Fibroblast of skin of right biceps (primary cell): ENCODE results near the gene CTDSPL.
"Not testable (repeated sequence)": the region's sequence is repeated elsewhere in the genome, so short reads cannot be mapped to it uniquely, and the experiment has no call there.

ENCODE experiments used
- DNase-seq: peaks from one replicate; pipeline ENCODE4 v3.0.0-alpha.2; 2013

The CTDSPL gene

DNA sequence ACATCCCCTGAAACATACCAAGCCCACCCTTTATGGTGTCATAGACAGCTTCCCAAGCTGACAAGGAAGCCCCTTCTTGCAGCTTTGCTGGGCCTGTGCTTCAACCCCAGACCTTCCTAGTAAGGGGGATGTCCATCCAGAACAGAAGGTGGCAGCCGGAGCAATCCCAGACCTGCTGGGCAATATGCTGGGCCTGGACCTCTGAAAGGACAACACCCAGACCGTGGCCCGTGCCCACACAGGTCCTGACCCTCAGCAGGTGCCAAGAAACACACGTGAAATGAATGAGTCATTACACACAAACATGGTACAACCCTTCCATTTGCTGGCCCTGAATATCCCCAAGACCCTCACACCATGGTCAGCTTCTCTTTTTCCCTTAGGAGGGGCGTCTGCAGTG lies 109.1 kb downstream of the CTDSPL start:
- DNase-seq: no peak

DNA sequence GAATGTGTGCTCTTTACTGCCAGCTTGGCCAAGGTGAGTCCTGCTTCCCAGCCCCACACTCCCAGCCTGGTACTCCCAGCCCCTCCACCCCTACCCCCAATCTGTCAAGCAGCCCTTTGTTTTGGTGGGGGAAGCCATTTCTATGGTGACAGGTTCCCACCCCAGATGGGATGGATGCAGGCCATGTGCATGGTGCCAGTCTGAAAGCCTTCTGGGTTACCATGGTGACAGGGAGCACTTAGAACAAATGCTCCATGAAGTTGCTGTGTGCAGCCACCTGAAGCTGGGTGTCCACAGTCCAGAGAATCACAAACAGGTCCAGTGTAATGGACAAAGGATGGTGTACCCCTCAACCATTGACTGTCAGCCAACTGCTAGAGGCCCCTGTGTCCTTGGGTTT lies 109.8 kb downstream of the CTDSPL start:
- DNase-seq: no peak

DNA sequence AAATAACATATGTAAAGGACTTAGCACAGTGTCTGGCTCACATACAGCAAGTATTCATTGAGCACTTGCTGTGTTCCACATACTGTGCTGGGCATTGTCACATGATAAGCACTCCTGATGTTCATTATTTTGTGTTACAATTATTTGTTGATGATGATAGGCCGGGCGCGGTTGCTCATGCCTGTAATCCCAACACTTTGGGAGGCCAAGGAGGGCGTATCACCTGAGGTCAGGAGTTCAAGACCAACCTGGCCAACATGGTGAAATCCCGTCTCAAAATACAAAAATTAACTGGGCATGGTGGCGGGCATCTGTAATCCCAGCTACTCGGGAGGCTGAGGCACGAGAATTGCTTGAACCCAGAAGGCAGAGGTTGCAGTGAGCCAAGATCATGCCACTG lies 110.4 kb downstream of the CTDSPL start:
- DNase-seq: not testable (repeated sequence)

DNA sequence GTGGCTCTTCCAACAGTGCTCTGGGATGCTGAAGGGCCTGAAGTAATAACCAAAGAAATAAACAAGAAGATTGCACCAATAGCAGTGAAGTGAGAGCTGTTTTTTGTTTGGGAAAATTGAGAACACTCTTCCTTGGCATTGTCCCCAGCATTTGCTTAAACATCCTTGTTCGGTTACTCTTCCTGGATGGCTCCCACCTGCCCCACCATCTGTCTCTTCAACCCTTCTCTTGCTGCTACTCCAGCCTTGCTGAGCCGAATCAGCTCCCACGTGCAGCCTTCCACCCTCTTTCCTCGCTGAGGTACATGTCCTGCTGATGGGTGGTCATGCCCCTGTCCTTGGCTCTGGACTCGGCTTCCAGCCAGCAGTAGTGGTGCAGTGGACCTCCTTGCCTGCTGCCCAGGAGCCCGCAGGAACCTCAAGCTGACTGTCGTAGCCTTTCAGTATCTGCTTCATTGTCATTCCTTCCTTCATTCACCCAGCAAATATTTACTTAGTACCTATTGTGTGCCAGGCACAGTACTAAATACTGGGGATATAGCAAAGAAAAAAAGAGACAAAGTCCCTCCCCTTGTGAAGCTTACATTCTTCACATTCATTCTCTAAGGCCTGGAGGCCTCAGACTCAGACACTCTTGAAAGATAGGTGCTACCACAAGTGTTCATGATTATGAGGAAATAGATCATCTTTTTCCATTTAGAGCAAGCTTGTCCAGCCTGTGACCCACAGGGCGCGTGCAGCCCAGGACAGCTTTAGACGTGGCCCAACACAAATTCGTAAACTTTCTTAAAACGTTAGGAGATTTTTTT lies 111.8 kb downstream of the CTDSPL start:
- DNase-seq: no peak

DNA sequence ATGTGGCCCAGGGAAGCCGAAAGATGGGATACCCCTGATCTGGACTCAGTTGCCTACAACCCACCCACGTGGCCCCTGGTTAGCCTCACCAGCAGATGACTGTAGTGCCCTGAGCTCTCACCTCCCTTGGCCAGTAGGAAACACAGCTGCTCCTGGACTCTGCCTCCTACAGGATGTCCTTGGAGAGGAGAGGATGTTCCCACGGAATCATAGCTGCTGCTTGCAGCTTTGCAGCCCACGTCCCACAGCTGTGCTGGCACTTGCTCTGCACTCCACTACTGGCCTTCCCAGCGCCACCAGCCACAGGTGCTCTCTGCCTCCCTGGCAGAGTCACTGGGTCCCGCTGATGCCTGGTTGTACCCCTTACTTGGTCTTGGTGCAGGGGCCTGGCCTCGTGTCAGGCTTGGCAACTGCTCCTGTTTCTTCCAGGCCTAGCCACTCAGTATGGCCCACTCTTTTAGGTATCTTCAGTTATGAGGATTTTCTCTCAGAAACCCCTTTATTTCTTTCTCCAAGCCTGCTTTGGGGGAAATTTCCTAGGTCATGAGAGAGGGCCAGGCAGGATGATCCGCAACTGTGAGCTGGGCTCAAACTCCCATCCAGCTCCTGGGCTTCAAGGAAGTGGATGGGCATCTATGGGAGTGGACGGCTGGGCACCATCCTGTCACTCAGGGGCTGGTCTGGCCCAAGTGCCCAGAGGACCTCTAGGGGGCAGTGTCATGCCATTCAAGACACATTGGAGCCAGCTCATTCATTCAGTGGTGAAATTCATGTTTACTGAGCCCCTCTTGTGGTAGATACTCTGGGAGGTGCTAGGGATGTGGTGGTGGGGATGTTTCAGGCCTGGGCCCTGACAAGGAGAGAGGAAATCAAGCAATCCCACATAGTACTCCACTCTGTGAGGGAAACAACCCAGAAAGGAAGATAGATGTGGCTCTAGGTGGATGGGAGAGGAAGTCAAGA lies 112.7 kb downstream of the CTDSPL start:
- peak; percentile 62 for DNase-seq

DNA sequence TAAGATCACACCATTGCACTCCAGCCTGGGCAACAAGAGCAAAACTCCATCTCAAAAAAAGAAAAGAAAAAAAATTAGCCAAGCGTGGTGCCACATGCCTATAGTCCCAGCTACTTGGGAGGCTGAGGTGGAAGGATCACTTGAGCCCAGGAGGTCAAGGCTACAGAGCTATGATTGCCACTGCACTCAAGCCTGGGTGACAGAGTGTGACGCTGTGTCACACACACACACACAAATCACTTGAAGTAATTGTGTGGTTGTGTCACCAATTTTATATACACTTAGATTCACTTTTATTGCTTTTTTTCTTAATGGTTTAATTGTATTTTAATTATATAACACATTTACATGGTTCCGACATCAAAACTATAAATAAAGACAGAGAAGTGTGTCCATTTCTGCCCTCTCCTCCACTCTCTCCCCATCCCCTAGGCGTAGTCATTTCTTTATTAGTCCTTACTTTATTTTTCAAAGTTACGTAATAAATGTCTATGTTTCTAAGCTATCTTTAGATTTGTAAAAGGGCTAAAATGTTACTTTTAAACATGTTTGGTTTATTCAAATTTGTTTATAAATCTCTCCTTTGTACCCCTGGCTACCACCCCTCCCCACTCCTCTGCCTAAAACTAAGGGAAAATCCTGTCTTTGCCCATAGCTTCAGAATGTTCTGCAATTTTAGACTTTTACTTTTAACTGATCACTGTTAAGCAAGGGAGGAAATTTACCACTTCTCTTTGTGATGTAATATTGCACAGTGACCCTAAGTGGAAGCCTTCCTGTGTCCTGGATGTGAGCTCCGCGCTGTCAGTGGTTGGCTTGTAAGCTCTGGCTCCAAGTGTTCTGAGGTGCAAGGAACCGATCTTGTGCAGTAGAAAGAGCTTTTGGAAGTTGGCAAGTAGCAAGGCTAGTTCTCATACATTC lies 118.1 kb downstream of the CTDSPL start:
- no peak for DNase-seq

DNA sequence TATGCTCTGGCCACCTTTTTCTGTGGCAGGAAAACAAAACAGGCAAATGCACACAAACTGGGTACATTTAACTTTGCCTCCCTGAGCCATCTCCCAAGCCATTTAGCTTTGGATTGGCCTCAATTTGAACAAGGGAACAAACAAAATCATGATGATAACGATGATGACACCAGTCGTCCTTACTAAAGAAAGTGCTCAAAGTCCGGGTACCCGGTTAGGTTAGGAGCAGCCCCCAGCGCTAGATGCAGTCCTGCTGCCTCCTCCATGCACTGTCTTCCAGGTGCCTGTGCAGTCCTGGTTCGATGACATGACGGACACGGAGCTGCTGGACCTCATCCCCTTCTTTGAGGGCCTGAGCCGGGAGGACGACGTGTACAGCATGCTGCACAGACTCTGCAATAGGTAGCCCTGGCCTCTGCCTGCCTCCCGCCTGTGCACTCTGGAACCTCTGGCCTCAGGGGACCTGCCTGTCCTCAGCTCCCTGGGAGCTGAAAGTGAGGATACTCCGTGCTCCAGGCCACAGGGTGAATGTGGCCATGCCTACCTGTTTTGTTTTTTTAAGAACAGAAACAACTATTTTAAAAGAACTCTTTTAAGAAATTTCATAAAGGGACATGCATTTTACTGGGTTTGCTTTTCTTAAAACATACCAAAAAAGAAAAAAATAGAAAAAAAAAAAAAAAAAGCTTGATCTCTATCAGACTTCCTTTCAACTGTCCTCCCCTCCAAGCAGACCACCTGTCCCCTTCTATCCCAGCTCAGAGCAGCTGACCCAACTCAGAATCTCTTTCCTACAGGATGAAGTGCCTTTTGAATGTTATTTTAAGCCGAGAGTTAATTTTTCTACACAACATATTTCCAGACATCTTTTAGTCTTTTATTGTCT lies 119.0 kb downstream of the CTDSPL start:
- no peak for DNase-seq

DNA sequence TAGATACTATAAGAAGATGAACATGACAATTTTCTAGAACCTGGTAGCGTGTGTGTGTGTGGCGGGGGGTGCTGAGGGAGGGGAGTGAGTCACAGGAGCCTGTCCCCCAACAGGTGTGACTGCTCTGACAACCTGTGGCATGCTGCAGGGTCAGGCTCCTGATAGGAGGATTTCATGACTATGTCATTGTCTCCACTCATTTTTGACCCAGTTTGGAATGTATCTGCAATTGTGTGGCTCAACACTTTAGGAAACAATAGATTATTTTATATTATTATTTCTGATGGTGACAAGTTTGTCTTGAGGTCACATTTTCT lies 119.6 kb downstream of the CTDSPL start:
- no peak for DNase-seq

DNA sequence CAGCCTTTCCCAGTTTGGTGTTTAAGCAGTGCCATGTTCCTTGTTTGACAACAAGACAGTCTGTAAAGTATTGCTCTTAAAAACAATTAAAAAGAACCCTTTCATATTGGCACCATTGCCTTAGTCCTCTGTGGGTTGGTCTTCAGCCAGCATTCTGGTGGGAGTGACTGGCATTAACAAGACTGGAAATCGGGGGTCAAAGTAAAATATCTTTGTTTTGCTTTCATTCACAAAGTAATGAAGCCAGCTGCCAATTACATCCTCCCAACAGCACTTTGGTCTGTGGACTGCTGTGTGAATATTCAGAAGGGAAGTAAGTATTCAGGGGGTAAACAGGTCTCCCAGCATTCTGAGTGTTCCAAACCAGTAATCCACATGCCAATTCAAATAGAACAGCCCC lies 120.7 kb downstream of the CTDSPL start:
- DNase-seq: no peak

DNA sequence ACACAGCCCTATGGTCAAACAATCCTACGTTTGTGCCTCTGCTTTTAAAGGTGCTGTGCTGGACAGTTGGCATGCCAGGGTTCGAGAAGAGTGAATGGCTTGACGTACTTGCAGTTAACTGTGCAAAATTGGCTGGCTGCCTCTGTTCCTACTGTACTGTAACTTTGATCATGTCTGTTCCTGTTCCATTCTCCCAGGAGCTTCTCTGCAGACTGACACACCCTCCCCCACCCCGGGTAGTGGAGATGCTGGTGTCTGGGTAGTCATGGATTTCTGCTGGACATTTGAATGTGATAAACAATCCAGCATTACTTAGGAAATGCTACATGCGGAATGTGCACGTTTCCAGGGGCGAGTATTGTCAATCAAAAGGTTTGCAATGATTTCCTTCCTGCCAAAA lies 122.4 kb downstream of the CTDSPL start:
- DNase-seq: no peak

DNA sequence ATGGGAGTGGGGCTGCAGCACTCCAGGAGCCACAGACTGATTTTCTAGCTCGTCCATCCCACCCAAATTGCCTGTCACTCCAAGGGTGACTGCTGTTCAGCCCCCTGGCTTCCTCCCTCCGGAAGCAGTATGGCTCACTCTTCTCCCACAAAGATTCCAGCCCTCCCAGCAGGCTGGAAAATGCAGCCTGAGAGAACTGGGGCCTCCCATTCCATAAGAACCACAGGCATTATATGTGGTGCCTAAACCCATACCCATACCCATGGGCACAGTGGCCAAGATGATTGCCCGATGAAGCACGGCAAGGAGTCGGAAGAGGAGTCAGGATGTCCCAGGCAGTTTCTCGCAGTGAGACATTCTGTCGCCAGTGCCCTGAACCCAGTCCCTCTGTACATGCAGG lies 122.9 kb downstream of the CTDSPL start:
- no peak for DNase-seq

DNA sequence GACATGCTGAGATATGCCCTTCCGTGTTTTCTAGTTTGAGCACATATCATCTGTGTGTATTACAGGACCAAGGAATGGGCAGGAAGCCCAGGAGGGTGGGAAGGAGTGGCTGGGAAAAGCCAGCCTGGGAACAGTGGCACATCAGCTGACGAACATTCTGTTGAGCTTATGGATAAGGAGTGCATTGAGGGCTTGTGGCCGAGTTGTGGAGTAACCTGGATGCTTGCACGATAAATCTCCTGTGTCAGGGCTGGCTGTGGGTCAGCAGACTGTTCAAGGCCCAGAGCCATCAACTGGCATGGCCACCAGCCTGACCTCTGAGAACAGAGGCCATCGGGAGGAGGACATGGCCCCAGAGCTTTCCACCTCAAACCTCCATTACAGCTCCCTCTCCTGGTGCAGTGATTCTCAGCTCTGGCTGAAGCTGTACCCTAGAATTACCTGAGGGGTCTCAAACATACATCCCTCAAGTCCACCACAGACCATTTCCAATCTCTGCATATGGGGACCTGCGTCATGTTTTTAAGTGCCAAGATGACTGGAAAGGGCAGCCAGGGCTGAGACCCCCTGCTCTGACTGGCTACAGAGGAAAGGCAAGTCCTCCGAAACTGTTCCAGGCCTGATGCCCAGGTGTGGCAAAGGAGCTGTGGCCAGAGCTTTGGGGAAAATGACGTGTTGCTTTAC lies 124.1 kb downstream of the CTDSPL start:
- no peak for DNase-seq

DNA sequence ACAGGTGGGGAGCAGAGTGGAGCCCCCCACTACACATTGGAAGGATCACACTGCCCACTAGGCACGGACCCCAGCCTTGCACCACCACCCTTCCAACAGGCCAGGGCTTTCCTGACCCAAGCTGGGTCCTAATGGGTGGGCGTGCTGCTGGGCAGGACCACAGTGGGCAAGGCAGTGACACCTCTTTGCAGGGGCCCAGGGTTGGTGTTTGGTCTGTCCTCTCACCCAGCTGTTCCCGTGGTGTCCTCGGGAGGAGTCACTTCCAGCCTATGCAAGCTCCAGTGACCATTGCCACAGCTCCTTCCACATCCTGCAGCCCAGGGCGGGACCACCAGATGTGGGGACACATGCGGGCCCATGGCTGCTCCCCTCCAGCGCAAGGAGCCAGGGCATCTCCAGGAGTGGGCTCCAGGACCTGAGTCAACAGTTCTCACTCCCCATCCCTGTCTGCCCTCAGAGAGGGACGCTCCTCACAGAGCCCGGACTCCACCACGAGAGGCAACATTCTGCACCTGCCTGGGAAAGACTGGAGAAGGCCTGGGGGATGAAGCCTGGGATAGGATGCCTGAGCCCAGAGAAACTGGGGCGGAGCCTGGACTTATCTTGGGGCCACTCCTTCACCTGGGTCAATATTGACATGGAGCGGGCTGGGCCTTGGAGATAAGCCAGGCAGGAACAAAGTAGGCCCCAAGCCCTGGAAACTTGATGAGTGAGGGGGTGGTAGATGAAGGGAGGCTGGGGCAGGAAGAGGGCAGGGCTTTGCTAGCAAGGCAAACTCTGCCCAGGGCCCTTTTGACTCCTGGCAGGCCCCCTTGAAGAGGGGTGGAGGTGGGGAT lies 125.0 kb downstream of the CTDSPL start:
- DNase-seq: no peak

DNA sequence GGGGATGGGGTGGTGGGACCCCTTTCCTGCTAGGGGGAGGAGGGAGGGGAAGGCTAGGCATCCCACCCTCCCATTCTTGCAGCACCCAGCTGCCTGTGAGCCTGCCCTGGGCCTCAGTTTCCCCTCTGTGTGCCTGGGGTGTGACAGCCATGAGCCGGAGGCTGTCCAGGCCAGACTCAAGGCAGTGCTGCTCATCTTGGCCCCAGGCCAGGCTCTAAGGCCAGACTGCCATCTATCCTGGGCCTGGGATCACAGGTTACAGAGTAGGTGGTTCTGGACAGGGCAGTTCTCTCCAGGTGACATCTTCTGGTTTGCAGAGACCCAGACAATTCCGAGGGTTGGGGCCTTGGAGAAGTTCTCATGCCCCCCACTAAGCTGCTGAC lies 125.6 kb downstream of the CTDSPL start:
- no peak for DNase-seq

DNA sequence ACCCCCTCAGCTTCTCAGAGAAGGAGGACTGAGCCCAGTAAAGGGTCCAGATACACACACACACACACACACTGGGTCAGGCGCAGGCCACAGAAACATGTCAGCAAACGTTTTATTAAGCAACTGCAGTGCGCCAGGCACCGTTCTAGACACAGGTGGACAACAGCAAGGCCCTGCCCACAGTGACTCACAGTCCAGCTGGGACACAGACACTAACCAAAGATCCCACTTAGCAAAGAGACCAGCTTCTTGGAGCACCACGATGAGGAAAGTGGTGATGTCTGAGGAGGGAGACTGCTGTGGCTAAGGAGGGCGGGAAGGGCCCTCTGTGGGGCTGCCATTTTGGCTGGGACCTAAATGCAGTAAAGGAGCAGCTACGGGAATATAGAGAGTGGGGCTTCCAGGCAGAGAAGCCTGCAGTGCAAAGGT lies 126.1 kb downstream of the CTDSPL start:
- DNase-seq: no peak

DNA sequence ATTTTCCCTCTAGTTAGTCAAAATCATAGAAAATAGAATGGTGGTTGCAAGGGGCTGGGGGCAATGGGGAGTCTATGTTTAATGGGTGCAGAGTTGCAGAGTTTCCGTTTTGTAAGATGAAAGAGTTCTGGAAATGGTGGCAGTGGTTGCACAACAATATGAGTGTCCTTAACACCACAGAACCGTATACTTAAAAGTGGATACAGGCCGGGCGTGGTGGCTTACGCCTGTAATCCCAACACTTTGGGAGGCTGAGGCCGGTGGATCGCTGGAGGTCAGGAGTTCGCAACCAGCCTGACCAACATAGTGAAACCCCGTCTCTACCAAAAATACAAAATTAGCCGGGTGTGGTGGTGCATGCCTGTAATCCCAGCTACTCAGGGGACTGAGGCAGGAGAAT lies 126.7 kb downstream of the CTDSPL start:
- not testable (repeated sequence) for DNase-seq

DNA sequence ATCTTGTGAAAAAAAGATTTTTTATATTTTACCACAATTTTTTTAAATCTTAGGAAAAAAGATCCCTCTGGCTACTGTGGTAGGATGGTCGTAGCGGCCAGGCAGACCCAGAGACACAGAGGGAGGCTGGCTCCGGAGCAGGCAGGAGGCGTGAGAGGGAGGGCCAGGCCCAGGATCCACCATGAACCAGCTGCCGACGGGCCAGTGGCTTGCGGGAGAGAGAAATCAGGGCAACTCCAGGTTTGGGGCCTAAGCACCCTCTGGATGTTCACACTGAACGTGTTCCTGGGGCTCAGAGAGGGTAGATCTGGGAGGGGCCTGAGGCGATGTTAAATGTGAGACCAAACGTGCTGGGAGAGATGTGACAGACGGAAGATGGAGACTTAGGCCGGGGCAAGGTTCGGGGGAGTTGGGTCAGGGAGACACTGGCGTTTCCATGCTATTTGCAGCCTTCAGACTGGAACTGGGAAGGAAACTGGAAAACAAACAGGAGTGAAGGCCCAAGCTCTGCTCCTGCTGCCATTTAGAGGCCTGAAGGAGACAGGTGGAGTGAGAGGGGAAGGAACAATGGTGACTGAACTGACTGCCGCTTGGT lies 127.3 kb downstream of the CTDSPL start:
- DNase-seq: no peak

DNA sequence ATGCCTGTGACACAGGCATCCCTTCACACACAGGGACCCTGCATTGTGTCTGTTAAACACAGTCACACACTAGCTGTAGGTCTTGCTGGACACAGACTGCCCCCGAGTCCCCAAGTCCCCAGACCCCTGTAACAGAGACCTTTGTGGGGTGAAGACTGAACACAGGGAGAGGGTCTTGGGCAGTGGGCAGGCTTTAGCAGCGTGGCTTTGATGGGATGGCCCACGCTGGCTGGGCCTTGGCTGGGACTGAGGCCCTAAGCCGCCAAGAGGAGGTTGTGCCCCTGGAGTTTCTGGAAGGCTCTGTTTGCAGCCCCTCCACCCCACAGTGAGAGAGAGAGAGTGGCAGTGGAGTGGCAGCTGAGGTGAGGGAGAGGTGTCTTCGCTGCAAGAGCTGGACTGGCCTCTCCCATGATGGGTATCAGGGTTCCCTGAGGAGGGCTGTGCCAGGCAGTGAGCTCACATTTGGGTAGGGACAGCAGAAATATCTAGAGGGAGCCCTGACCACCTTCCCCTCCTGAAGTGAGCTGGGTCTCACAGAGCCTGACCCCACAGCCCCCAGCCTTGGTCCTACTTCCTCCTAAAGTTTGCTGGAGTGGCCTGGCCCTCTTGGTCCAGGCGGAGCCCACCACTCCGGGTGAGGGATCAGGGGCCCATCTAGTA lies 128.3 kb downstream of the CTDSPL start:
- DNase-seq: no peak

DNA sequence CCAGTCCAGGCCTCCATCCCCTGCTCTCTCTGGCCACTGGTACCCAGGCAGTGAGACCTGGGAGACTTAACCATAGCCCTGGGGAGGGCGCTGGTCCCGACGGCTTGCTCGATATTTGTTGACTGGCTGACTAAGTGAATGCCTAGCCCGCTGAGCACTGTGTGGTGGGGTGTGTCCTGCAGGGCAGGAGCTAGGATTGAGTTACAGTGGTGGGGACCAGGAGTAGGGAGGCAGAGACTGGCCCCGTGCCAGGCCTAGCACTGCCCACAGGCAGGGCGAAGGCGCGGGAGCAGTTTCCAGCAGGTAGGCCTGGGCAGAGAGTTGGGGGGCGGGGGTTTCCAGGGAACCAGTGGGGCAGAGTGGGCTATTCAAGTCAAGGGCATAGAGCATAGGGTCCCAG lies 128.8 kb downstream of the CTDSPL start, which contains the start of gene VILL:
TSS of gene VILL (plus strand) at position 260 of the 400 bp plus-strand sequence. CDS start 2,887 bp downstream, outside the sequence.
- no peak for DNase-seq
